ENCODE data around the gene DHX40. TPM values are rescaled to one million over a fixed set of nuclear protein-coding genes. Genes with fewer than 3 reads are reported as not detected.
"Not testable (repeated sequence)": the region's sequence is repeated elsewhere in the genome, so short reads cannot be mapped to it uniquely, and the experiment has no call there.

The DHX40 gene
- total and polyA plus RNA-seq, 2 of the 8 experiments (the other 6 are each of a cell fraction or from before 2014, with no cell fraction given), result 13.5 to 28.3 TPM

DNA sequence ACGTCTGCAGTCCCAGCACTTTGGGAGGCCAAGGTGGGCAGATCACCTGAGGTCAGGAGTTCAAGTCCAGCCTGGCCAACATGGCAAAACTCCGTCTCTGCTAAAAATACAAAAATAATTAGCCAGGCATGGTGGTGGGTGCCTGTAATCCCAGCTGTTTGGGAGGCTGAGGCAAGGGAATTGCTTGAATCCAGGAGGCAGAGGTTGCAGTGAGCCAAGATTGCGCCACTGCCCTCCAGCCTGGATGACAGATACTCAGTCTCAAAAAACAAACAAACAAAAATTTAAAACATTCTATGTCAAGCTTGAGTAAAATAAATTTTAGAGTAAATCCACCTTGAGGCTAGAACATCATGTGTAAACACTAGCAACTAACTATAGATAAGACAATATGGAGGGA, 40.5 kb upstream of the DHX40 start:
- H3K14ac ChIP-seq (ENCODE audit: insufficient read length); POLR2A ChIA-PET (ENCODE audit: partially characterized antibody); H3K4me2 ChIP-seq (ENCODE audit: insufficient read depth in 1 of 2, low read depth in 2 of 2, low read length in 2 of 2); H2BK15ac ChIP-seq (ENCODE audit: low read length); FAIRE-seq; H3K4me3 ChIP-seq (ENCODE audit: extremely low read depth in 1 of 4, insufficient read depth in 2 of 4, low read depth in 3 of 4, low read length in 4 of 4); DNase-seq (ENCODE audit: low read depth in 1 of 2, low spot score in 2 of 2); H3K9me3 ChIP-seq (ENCODE audit: insufficient read depth in 2 of 2, low read depth in 1 of 2, low read length in 1 of 2); H3K79me1 ChIP-seq (ENCODE audit: low read depth, low read length); H4K20me1 ChIP-seq (replicated peaks in 1 of 2; ENCODE audit: control insufficient read depth in 1 of 2, insufficient read depth in 2 of 2, low read length in 2 of 2); H3K4ac ChIP-seq (replicated peaks; ENCODE audit: insufficient read length, low read depth, low read length); H3K18ac ChIP-seq (ENCODE audit: extremely low read depth, low read length); H3K23me2 ChIP-seq (ENCODE audit: low read depth, low read length); H2BK120ac ChIP-seq (replicated peaks; ENCODE audit: low read depth, low read length); H3K36me3 ChIP-seq (ENCODE audit: control insufficient read depth in 2 of 4, insufficient read depth in 4 of 4, low read length in 3 of 4); H4K8ac ChIP-seq (ENCODE audit: extremely low read depth, insufficient read depth, low read length); H3K79me2 ChIP-seq (ENCODE audit: control insufficient read depth in 1 of 2, insufficient read depth in 2 of 2, low read length in 2 of 2); H3K27me3 ChIP-seq (replicated peaks in 1 of 4; ENCODE audit: control insufficient read depth in 3 of 4, extremely low read depth in 1 of 4, insufficient read depth in 3 of 4, low read length in 3 of 4); H3K56ac ChIP-seq (replicated peaks; ENCODE audit: insufficient read length, low read depth, low read length); H2BK20ac ChIP-seq (ENCODE audit: low read length); H3K9ac ChIP-seq (replicated peaks in 1 of 4; ENCODE audit: extremely low read depth in 1 of 4, low read depth in 3 of 4, low read length in 3 of 4); H3K4me1 ChIP-seq (replicated peaks in 1 of 4; ENCODE audit: control insufficient read depth in 3 of 4, insufficient read depth in 4 of 4, low read length in 3 of 4); H3K23ac ChIP-seq (ENCODE audit: insufficient read length); H2BK12ac ChIP-seq (ENCODE audit: low read depth, low read length); H2AFZ ChIP-seq (ENCODE audit: low read length); H3K27ac ChIP-seq (ENCODE audit: low read depth, low read length); H2AK5ac ChIP-seq (ENCODE audit: low read depth, low read length); H2BK5ac ChIP-seq (ENCODE audit: low read depth, low read length); H4K5ac ChIP-seq (ENCODE audit: insufficient read length, low read depth, low read length); H4K91ac ChIP-seq (replicated peaks; ENCODE audit: insufficient read length, low read length): not testable (repeated sequence)
- WGBS, 2 experiments (ENCODE audit: extremely low coverage in 1 of 2, insufficient coverage in 1 of 2, insufficient read length in 1 of 2, insufficient replicate concordance in 2 of 2, low coverage in 1 of 2, low lambda C conversion rate in 2 of 2, missing lambda C conversion rate in 1 of 2), result 87% methylated on average over 3 of the region's 3 CpGs; no CpG with 5 or more reads in 1 of the 2 experiments
- CTCF ChIA-PET (ENCODE audit: partially characterized antibody), result interaction anchor here (0.7 to 1.6 kb wide), 2 partner anchors 34 to 177 kb away, joined by 3 to 4 read pairs; no protein-coding TSS in a partner anchor
